ENCODE data around the gene PBRM1. TPM values are rescaled to one million over a fixed set of nuclear protein-coding genes. Genes with fewer than 3 reads are reported as not detected.

The PBRM1 gene
- total RNA-seq, 1 donor from 2014 or later = 62.6 TPM

DNA sequence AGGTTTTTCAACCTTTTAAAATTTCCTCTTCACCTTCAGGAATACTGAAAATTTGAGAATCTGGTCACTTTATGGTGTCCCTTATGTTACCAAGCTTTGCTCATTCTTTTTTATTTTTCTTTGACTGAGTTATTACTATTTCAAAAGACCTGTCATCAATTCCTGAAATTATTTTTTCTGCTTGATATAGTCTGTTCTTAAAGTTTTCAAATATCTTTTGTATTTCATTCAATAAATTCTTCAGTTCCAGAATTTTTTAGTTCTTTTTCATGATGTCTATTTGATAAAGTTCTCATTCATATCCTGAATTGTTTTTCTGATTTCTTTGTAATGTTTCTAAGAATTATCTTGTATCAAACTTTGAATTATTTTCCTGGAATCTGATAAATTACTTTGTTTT lies 85.5 kb downstream of the PBRM1 start:
- no peak overlapping the region for H3K4me3 ChIP-seq (ENCODE audit: low read length in 3 of 3)
- peaks cover 19 to 37% (median 34%) of the 10 kb centered on the region in 3 donors for H3K36me3 ChIP-seq (ENCODE audit: control insufficient read depth in 3 of 3, insufficient read depth in 3 of 3, low read length in 3 of 3)
- H3K9ac ChIP-seq (ENCODE audit: low read depth in 1 of 3, low read length in 3 of 3) = no peak overlapping the region
- no peak overlapping the region for H3K27ac ChIP-seq (ENCODE audit: low read depth, low read length)
- H3K27me3 ChIP-seq (ENCODE audit: control insufficient read depth in 3 of 3, insufficient read depth in 3 of 3, low read length in 3 of 3) = no peaks in the 10 kb centered on the region
- no peaks in the 10 kb centered on the region for H3K9me3 ChIP-seq (ENCODE audit: control insufficient read depth in 3 of 3, low read length in 3 of 3)
- no peaks in the 10 kb centered on the region for H3K4me1 ChIP-seq (ENCODE audit: control insufficient read depth in 3 of 3, insufficient read depth in 3 of 3, low read length in 3 of 3)

DNA sequence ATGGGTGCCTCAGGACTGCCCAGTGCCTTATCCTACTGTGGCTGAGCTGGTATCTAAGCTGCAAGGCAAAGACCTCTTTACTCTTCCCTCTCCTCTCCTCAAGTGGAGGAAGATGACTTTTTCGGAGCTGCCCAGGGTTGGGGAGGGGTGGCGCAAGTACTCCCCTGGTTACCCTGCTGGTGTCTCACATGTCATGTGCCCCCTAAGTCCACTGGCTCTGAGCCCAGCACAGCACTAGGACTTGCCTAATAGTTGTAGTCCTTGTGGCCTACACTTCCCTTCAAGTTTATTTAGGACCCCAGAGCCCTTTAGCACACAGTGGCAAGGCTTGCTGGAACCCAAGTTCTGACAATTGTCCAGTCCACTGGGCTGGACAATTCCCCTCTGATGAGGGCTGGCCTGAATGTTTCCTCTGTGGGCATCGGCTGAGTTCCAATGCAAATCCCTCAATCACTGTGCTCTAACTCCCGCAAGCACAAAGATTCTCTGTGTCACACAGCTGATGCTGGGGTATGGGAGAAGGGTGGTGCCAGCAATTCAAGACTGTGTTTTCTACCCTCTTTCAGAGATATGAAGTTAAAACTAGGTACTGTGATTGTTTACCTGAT lies 89.0 kb downstream of the PBRM1 start:
- Histone ChIP-seq H3K36me3 (ENCODE audit: control insufficient read depth in 3 of 3, insufficient read depth in 3 of 3, low read length in 3 of 3) (peaks cover 11 to 23% (median 13%) of the 10 kb centered on the region in 3 donors), H3K9ac (ENCODE audit: low read depth in 1 of 3, low read length in 3 of 3) (no peak overlapping the region), H3K4me3 (ENCODE audit: low read length in 3 of 3) (no peak overlapping the region), H3K27me3 (ENCODE audit: control insufficient read depth in 3 of 3, insufficient read depth in 3 of 3, low read length in 3 of 3) (no peaks in the 10 kb centered on the region), H3K27ac (ENCODE audit: low read depth, low read length) (no peak overlapping the region), H3K4me1 (ENCODE audit: control insufficient read depth in 3 of 3, insufficient read depth in 3 of 3, low read length in 3 of 3) (no peaks in the 10 kb centered on the region), H3K9me3 (ENCODE audit: control insufficient read depth in 3 of 3, low read length in 3 of 3) (no peaks in the 10 kb centered on the region)

DNA sequence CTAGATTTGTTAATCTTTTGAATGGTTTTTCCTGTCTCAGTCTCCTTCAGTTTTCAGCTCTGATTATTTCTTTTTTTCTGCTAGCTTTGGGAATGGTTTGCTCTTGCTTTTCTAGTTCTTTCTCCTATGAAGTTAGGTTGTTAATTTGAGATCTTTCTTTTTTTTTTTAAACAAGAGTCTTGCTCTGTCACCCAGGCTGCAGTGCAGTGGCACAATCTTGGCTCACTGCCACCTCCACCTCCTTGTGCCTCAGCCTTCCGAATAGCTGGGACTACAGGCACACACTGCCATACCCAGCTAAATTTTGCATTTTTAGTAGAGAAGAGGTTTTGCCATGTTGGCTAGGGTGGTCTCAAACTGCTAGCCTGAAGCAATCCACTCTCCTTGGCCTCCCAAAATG lies 92.6 kb downstream of the PBRM1 start:
- Histone ChIP-seq H3K9me3 (ENCODE audit: control insufficient read depth in 3 of 3, low read length in 3 of 3) (no peaks in the 10 kb centered on the region), H3K36me3 (ENCODE audit: control insufficient read depth in 3 of 3, insufficient read depth in 3 of 3, low read length in 3 of 3) (peaks cover 0 to 17% (median 6%) of the 10 kb centered on the region in 3 donors)

DNA sequence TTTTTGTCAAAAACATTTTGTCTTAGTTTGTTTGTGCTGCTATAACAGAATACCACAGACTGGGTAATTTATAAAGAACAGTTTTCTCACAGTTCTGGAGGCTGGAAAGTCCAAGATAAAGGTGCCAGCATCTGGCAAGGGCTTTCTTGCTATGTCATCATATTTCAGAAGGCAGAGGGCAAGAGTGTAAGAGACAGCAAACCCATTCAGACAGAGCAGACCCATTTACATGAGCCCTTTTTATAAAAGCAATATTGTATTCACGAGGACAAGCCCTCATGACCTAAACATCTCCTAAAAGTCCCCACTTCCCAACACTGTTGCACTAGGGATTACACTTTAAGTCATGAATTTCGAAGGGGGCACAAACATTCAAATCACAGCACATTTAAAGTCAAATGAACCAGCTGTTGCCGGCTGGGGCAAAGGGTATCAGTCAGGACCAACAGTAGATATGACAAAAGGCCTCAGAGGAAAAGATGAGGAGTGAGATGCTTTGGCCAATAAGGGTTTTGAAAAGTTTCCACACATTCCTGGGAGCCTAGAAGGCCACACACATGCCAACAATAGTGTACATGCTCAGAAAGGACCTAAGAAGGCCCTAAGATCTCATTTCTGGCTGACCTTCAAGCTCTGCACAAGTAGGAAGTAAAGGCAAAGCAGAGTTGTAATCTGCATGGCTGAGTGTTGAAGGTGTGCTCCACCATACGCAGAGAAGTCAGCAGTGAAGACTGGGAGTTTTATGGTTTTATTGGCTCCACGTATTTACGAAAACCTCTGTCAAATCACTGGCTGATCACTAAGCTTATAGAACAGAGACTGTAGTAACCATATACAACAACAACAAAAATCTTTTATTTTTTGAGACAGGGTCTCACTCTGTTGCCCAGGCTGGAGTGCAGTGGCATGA lies 111.4 kb downstream of the PBRM1 start:
- Histone ChIP-seq H3K4me1 (ENCODE audit: control insufficient read depth in 3 of 3, insufficient read depth in 3 of 3, low read length in 3 of 3) (peaks cover 0 to 2% (median 0%) of the 10 kb centered on the region in 3 donors), H3K4me3 (ENCODE audit: low read length in 3 of 3) (no peak overlapping the region), H3K27ac (ENCODE audit: low read depth, low read length) (no peak overlapping the region), H3K9me3 (ENCODE audit: control insufficient read depth in 3 of 3, low read length in 3 of 3) (no peaks in the 10 kb centered on the region), H3K36me3 (ENCODE audit: control insufficient read depth in 3 of 3, insufficient read depth in 3 of 3, low read length in 3 of 3) (peaks cover 13 to 43% (median 42%) of the 10 kb centered on the region in 3 donors), H3K27me3 (ENCODE audit: control insufficient read depth in 3 of 3, insufficient read depth in 3 of 3, low read length in 3 of 3) (no peaks in the 10 kb centered on the region), H3K9ac (ENCODE audit: low read depth in 1 of 3, low read length in 3 of 3) (no peak overlapping the region)

More for the DNA sequence above, 92.6 kb downstream of the PBRM1 start:
- no peak overlapping the region for H3K27ac ChIP-seq (ENCODE audit: low read depth, low read length)
- no peak overlapping the region for H3K9ac ChIP-seq (ENCODE audit: low read depth in 1 of 3, low read length in 3 of 3)
- H3K27me3 ChIP-seq (ENCODE audit: control insufficient read depth in 3 of 3, insufficient read depth in 3 of 3, low read length in 3 of 3) = no peaks in the 10 kb centered on the region
- no peaks in the 10 kb centered on the region for H3K4me1 ChIP-seq (ENCODE audit: control insufficient read depth in 3 of 3, insufficient read depth in 3 of 3, low read length in 3 of 3)
- no peak overlapping the region for H3K4me3 ChIP-seq (ENCODE audit: low read length in 3 of 3)

DNA sequence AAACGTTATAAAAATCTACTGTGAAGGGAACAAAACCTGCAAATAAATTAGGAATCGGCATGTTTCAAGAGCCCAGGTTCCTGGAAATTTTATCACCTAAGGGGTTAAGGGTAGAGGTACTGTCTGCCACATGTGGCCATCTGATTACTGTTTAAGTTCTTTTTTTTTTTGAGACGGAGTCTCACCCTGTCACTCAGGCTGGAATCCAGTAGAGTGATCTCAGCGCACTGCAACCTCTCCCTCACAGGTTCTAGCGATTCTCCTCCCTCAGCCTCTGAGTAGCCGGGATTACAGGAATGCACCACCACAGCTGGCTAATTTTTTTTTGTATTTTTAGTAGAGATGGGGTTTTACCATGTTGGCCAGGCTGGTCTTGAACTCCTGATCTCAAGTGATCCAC lies 113.5 kb downstream of the PBRM1 start:
- Histone ChIP-seq H3K36me3 (ENCODE audit: control insufficient read depth in 3 of 3, insufficient read depth in 3 of 3, low read length in 3 of 3) (peaks cover 0 to 24% (median 23%) of the 10 kb centered on the region in 3 donors), H3K27ac (ENCODE audit: low read depth, low read length) (no peak overlapping the region), H3K4me3 (ENCODE audit: low read length in 3 of 3) (no peak overlapping the region), H3K27me3 (ENCODE audit: control insufficient read depth in 3 of 3, insufficient read depth in 3 of 3, low read length in 3 of 3) (no peaks in the 10 kb centered on the region), H3K4me1 (ENCODE audit: control insufficient read depth in 3 of 3, insufficient read depth in 3 of 3, low read length in 3 of 3) (peaks cover 0 to 2% (median 0%) of the 10 kb centered on the region in 3 donors), H3K9me3 (ENCODE audit: control insufficient read depth in 3 of 3, low read length in 3 of 3) (no peaks in the 10 kb centered on the region), H3K9ac (ENCODE audit: low read depth in 1 of 3, low read length in 3 of 3) (no peak overlapping the region)

DNA sequence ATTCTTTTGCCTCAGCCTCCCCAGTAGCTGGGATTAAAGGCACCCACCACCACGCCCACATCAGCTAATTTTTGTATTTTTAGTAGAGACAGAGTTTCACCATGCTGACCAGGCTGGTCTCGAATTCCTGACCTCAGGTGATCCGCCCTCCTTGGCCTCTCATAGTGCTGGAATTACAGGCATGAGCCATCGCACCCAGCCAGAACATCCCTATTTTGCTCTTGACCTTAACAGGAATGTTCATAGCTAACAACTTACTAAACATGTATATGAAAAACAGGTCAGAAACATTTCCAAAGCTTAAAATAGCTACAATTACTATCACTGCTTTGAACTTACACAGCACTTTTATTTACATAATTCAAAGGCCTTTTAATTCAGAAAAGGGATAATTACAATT lies 115.6 kb downstream of the PBRM1 start:
- H3K4me1 ChIP-seq (ENCODE audit: control insufficient read depth in 3 of 3, insufficient read depth in 3 of 3, low read length in 3 of 3) = peaks cover 0 to 2% (median 0%) of the 10 kb centered on the region in 3 donors
- H3K27ac ChIP-seq (ENCODE audit: low read depth, low read length) = no peak overlapping the region
- H3K9me3 ChIP-seq (ENCODE audit: control insufficient read depth in 3 of 3, low read length in 3 of 3) = no peaks in the 10 kb centered on the region
- no peak overlapping the region for H3K9ac ChIP-seq (ENCODE audit: low read depth in 1 of 3, low read length in 3 of 3)
- H3K27me3 ChIP-seq (ENCODE audit: control insufficient read depth in 3 of 3, insufficient read depth in 3 of 3, low read length in 3 of 3) = no peaks in the 10 kb centered on the region
- peaks cover 0 to 13% (median 13%) of the 10 kb centered on the region in 3 donors for H3K36me3 ChIP-seq (ENCODE audit: control insufficient read depth in 3 of 3, insufficient read depth in 3 of 3, low read length in 3 of 3)
- H3K4me3 ChIP-seq (ENCODE audit: low read length in 3 of 3) = no peak overlapping the region

DNA sequence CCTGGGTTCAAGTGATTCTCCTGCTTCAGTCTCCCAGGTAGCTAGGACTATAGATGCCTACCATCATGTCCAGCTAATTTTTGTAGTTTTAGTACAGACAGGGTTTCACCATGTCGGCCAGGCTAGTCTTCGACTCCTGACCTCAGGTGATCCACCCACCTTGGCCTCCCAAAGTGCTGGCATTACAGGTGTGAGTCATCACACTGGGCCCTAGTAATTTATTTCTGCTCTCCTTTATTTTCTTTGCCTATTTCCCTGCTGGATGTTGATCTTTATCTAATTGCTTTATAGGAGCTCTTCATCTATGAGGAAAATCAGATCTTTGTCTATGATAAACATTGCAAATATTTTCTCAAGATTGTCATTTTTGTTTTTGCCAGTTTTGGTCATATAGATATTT lies 117.6 kb downstream of the PBRM1 start:
- H3K27ac ChIP-seq (ENCODE audit: low read depth, low read length) = no peak overlapping the region
- H3K9me3 ChIP-seq (ENCODE audit: control insufficient read depth in 3 of 3, low read length in 3 of 3) = no peaks in the 10 kb centered on the region
- no peak overlapping the region for H3K9ac ChIP-seq (ENCODE audit: low read depth in 1 of 3, low read length in 3 of 3)
- no peaks in the 10 kb centered on the region for H3K27me3 ChIP-seq (ENCODE audit: control insufficient read depth in 3 of 3, insufficient read depth in 3 of 3, low read length in 3 of 3)
- H3K4me1 ChIP-seq (ENCODE audit: control insufficient read depth in 3 of 3, insufficient read depth in 3 of 3, low read length in 3 of 3) = peaks cover 0 to 2% (median 0%) of the 10 kb centered on the region in 3 donors
- H3K4me3 ChIP-seq (ENCODE audit: low read length in 3 of 3) = no peak overlapping the region
- peaks cover 2 to 12% (median 12%) of the 10 kb centered on the region in 3 donors for H3K36me3 ChIP-seq (ENCODE audit: control insufficient read depth in 3 of 3, insufficient read depth in 3 of 3, low read length in 3 of 3)

DNA sequence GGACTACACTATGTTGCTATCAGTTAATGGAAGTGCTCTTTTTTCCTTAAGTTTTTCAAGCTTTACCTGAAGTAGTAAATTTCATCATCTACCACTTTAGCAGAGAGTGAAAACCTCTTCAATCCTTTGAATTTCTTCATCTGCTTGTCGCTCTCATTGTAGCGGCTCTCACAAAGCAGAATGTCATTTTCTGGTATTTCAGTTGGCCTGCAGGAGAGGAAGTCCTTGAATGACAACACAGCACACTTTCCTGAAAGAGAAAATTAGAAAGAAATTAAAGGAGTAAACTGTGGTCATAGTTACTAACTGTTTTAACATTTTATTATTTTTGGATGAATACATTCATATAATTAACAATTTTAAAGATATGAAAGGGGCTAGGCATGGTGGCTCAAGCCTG lies 121.7 kb downstream of the PBRM1 start:
- Histone ChIP-seq H3K4me1 (ENCODE audit: control insufficient read depth in 3 of 3, insufficient read depth in 3 of 3, low read length in 3 of 3) (no peaks in the 10 kb centered on the region), H3K4me3 (ENCODE audit: low read length in 3 of 3) (no peak overlapping the region), H3K36me3 (ENCODE audit: control insufficient read depth in 3 of 3, insufficient read depth in 3 of 3, low read length in 3 of 3) (peaks cover 17 to 38% (median 38%) of the 10 kb centered on the region in 3 donors), H3K27ac (ENCODE audit: low read depth, low read length) (no peak overlapping the region), H3K9me3 (ENCODE audit: control insufficient read depth in 3 of 3, low read length in 3 of 3) (no peaks in the 10 kb centered on the region), H3K9ac (ENCODE audit: low read depth in 1 of 3, low read length in 3 of 3) (no peak overlapping the region), H3K27me3 (ENCODE audit: control insufficient read depth in 3 of 3, insufficient read depth in 3 of 3, low read length in 3 of 3) (no peaks in the 10 kb centered on the region)

DNA sequence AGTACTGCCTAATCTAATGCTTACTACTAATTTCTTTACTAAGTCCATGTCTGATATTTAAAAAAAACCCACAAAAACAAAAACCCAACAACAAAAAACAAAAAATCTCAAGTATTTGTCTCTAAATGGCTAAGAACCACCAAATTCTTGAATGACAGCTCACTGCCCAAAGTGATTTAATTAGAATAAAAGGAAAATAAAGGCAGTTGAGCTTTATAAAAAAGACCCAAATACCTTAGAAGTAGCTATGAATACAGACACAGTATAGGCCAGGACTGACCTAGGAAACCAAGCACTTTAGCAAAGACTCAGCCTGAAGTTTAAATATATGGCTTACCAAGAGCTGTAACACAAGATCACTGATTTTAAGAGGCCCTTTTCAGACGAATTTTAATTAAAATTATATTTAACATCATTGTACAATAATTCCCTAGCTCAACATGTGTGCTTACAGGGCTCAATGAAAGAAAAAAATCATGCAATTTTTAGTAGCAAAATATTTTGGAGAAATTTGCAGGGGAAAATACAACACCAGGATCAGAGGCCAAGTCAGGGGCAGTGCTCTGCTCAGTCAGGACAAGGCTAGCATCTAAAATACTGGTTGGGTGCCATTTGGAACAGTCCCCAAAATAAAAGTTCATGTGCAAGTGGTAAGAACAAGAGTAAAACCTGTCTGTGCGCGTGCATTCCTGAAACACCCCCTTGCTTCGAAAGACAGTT lies 124.5 kb downstream of the PBRM1 start:
- Histone ChIP-seq H3K9me3 (ENCODE audit: control insufficient read depth in 3 of 3, low read length in 3 of 3) (no peaks in the 10 kb centered on the region), H3K9ac (ENCODE audit: low read depth in 1 of 3, low read length in 3 of 3) (no peak overlapping the region), H3K27ac (ENCODE audit: low read depth, low read length) (no peak overlapping the region), H3K4me1 (ENCODE audit: control insufficient read depth in 3 of 3, insufficient read depth in 3 of 3, low read length in 3 of 3) (no peaks in the 10 kb centered on the region), H3K27me3 (ENCODE audit: control insufficient read depth in 3 of 3, insufficient read depth in 3 of 3, low read length in 3 of 3) (no peaks in the 10 kb centered on the region), H3K4me3 (ENCODE audit: low read length in 3 of 3) (no peak overlapping the region), H3K36me3 (ENCODE audit: control insufficient read depth in 3 of 3, insufficient read depth in 3 of 3, low read length in 3 of 3) (peaks cover 24 to 53% (median 48%) of the 10 kb centered on the region in 3 donors)
